ENCODE measurements around the gene GMDS.

GMDS gene

DNA sequence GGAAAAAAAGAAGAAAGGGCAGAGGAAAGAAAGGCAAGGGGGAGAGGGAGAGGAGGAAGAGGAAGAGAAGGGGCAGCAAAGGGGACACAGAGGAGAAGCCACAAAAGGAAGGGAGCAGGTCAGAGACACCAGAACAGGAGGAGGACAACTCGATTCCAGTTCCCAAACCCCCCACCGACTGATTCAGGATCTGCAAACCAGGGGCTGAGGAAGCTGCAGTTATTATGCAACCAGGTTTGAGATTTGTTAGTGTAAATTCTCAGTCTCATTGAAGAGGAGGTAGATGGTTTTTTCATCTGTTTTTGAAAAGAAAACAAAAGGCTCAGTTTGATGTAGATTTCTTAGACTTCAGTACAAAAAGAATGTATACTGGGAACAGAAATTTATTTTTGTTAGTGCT is 432.9 kb downstream of the GMDS start:
- Histone ChIP-seq H3K4me1 (ENCODE audit: insufficient read depth, low read length) (no peaks in the 10 kb centered on the region; the same call in 1 of the 2 replicates), H3K9ac (ENCODE audit: low read depth, low read length) (no peak overlapping the region), H3K9me3 (ENCODE audit: insufficient read depth, low read depth, low read length) (no peaks in the 10 kb centered on the region), H3K36me3 (ENCODE audit: insufficient read depth, low read depth, low read length) (no peaks in the 10 kb centered on the region), H3K27me3 (ENCODE audit: insufficient read depth, low read length) (no peaks in the 10 kb centered on the region), H3K27ac (ENCODE audit: low read length) (no peak overlapping the region), H3K4me3 (ENCODE audit: low read length) (no peak overlapping the region)

DNA sequence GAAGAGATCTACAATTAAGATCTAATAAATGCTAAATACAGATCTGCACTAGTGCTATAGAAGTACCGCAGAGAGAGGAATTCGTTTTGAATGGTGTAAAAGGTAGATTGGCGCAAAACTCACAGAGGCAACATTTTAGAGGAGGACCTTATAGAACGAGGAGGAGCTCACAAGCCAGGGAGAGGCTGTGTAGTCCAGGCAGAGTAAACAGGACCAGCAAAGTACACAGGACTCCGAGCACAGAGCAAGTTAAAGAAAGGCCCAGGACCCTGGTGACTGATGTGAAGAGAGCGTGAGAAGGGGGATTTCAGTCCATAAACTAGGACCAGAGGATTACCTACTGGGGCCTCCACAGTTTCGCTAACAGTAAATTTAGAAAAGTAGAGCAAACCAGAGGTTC is 433.4 kb downstream of the GMDS start:
- no peak overlapping the region for H3K4me3 ChIP-seq (ENCODE audit: low read length)

DNA sequence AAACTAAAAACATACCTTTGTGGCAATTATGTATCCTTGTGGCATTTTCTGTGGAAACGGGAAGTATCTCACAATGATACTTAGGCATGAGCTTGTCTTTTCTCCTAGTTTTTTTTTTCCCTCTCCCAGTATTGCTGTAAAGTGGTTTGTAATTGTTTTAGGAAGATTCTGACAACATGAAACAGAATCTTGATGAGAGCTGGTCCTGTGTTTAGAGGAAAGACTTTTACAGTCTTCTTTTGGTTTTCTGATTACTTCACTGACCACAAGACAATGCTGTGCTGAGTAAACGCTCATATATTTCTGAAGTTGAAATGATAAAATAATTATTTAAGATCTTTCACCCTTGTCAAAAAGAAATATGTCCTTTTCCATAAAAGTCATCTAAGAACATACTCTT is 434.5 kb downstream of the GMDS start:
- no peaks in the 10 kb centered on the region for H3K36me3 ChIP-seq (ENCODE audit: insufficient read depth, low read depth, low read length)
- no peaks in the 10 kb centered on the region for H3K27me3 ChIP-seq (ENCODE audit: insufficient read depth, low read length)

More for the DNA sequence above, 433.4 kb downstream of the GMDS start:
- Histone ChIP-seq H3K27ac (ENCODE audit: low read length) (no peak overlapping the region), H3K27me3 (ENCODE audit: insufficient read depth, low read length) (no peaks in the 10 kb centered on the region), H3K36me3 (ENCODE audit: insufficient read depth, low read depth, low read length) (no peaks in the 10 kb centered on the region), H3K9me3 (ENCODE audit: insufficient read depth, low read depth, low read length) (no peaks in the 10 kb centered on the region), H3K4me1 (ENCODE audit: insufficient read depth, low read length) (no peaks in the 10 kb centered on the region; the same call in 1 of the 2 replicates), H3K9ac (ENCODE audit: low read depth, low read length) (no peak overlapping the region)

DNA sequence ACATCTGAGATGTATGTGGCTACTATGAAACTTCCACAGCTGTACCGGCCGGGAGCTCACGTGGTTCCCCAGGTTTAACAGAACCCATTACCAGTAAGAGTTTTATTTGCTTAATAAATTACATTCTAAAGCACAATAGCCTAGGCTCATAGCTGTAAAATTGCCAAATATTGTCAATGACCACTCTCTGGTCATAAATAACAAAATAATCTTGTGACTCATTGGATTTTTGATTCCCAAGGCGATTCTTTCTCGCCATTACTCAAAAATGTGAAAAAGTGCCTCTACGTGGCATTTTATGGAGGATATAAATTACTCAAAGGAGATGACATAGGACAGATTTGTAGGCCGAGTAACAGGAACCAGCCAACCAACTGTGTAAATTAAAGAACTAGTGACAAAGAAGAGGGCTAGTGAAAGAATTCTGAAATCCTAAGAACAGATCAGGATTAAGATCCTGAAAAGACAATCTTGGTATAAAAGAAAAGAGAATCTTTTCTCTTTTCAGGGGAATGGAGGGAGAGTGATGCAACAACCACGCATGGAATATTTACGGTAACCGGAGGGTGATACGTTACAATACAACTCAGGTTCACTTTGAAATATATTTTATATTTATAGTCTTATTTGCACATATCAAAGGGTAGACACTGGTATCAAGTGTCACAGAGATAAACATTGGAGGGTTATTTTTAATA is 436.0 kb downstream of the GMDS start:
- Histone ChIP-seq H3K4me1 (ENCODE audit: insufficient read depth, low read length) (no peaks in the 10 kb centered on the region; the same call in 1 of the 2 replicates), H3K4me3 (ENCODE audit: low read length) (no peak overlapping the region), H3K9ac (ENCODE audit: low read depth, low read length) (no peak overlapping the region), H3K27ac (ENCODE audit: low read length) (no peak overlapping the region), H3K27me3 (ENCODE audit: insufficient read depth, low read length) (no peaks in the 10 kb centered on the region), H3K36me3 (ENCODE audit: insufficient read depth, low read depth, low read length) (no peaks in the 10 kb centered on the region), H3K9me3 (ENCODE audit: insufficient read depth, low read depth, low read length) (no peaks in the 10 kb centered on the region)

More for the DNA sequence above, 434.5 kb downstream of the GMDS start:
- Histone ChIP-seq H3K27ac (ENCODE audit: low read length) (no peak overlapping the region), H3K4me1 (ENCODE audit: insufficient read depth, low read length) (no peaks in the 10 kb centered on the region; the same call in 1 of the 2 replicates), H3K4me3 (ENCODE audit: low read length) (no peak overlapping the region), H3K9me3 (ENCODE audit: insufficient read depth, low read depth, low read length) (no peaks in the 10 kb centered on the region), H3K9ac (ENCODE audit: low read depth, low read length) (no peak overlapping the region)

DNA sequence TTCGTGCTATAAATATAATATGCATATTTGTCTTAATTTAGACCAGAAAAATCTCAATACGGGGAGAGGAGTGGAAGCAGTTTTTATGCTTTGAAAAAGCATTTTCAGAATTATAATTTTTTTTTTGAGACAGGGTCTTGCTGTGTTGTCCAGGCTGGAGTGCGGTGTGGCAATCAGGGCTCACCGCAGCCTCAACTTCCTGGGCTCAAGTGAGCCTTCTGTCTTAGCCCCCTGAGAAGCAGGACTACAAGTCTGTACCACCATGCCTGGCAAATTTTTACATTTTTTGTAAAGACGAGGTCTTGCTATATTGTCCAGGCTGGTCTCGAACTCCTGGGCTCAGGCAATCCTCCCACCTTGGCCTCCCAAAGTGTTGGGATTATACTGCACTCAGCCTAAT is 438.5 kb downstream of the GMDS start:
- peaks cover 13% of the 10 kb centered on the region for H3K4me1 ChIP-seq (ENCODE audit: insufficient read depth, low read length)
- no peak overlapping the region for H3K27ac ChIP-seq (ENCODE audit: low read length)
- H3K4me3 ChIP-seq (ENCODE audit: low read length) = no peak overlapping the region
- no peaks in the 10 kb centered on the region for H3K9me3 ChIP-seq (ENCODE audit: insufficient read depth, low read depth, low read length)
- no peaks in the 10 kb centered on the region for H3K36me3 ChIP-seq (ENCODE audit: insufficient read depth, low read depth, low read length)
- no peak overlapping the region for H3K9ac ChIP-seq (ENCODE audit: low read depth, low read length)
- H3K27me3 ChIP-seq (ENCODE audit: insufficient read depth, low read length) = no peaks in the 10 kb centered on the region

DNA sequence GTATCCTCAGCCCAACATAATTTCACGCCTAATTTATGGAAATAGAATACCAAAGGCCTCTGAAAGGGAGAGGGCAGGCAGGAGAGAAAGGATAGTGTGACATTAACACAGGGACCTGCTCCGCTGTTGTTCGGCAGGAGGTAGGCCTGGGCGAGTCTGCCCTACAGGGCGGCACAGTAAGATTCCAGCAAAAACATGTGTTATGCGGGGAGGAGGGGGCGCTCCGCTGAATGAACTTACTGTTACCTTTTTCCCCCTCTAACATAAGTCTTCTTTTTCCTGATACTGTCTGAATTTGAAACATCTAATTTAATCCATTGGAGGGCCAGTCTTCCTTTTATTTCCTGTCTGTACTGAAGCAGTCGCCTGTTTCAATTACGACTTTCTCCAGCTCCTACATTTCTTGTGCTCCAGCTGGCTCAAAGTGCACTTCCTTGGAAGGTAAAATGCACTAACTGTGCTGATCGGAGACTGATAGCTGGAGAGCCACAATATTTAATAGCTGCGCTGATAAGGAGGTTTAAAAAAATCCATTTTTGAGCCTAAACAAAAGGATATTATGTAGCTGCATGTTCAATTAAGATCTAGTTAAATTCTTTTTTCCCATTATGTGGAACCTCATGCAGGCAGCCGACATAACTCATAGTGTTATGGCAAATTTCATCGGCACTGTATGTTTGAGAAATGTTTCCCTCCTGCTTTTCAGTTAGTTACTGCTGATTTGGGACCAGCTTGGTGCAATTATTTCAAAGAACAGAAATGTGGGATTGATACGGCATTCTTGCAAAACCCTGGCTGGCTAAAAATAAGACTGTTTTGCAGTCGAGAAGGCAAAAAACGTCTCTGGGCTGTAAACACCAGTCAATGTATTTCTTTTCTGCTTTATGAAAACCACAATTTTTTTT is 442.7 kb downstream of the GMDS start:
- H3K4me3 ChIP-seq (ENCODE audit: low read length) = no peak overlapping the region
- H3K9me3 ChIP-seq (ENCODE audit: insufficient read depth, low read depth, low read length) = no peaks in the 10 kb centered on the region
- H3K4me1 ChIP-seq (ENCODE audit: insufficient read depth, low read length) = peaks cover 15% of the 10 kb centered on the region
- no peak overlapping the region for H3K27ac ChIP-seq (ENCODE audit: low read length)
- no peaks in the 10 kb centered on the region for H3K27me3 ChIP-seq (ENCODE audit: insufficient read depth, low read length)
- no peak overlapping the region for H3K9ac ChIP-seq (ENCODE audit: low read depth, low read length)
- H3K36me3 ChIP-seq (ENCODE audit: insufficient read depth, low read depth, low read length) = no peaks in the 10 kb centered on the region

DNA sequence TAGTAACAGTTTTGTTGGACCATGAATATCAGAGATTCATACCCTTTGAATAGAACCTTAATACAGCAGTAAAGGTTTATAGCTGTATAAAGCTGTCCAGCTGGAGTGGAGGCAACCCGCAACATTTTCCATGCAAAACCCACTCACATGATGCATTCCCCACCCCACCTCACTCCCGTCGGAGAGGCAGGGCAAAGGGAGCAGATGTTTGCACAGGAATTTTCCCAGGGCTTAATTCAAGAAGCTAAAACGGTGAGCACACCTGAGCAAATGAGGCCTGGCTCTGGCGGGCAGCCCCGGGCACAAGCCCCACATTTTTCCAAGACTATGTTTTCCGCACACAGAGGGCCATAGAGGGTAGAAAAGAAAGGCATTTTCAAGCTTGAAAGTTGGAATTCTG is 444.0 kb downstream of the GMDS start:
- Histone ChIP-seq H3K9me3 (ENCODE audit: insufficient read depth, low read depth, low read length) (no peaks in the 10 kb centered on the region), H3K4me1 (ENCODE audit: insufficient read depth, low read length) (peaks cover 15% of the 10 kb centered on the region), H3K27me3 (ENCODE audit: insufficient read depth, low read length) (no peaks in the 10 kb centered on the region), H3K27ac (ENCODE audit: low read length) (no peak overlapping the region), H3K9ac (ENCODE audit: low read depth, low read length) (no peak overlapping the region), H3K36me3 (ENCODE audit: insufficient read depth, low read depth, low read length) (no peaks in the 10 kb centered on the region), H3K4me3 (ENCODE audit: low read length) (no peak overlapping the region)

DNA sequence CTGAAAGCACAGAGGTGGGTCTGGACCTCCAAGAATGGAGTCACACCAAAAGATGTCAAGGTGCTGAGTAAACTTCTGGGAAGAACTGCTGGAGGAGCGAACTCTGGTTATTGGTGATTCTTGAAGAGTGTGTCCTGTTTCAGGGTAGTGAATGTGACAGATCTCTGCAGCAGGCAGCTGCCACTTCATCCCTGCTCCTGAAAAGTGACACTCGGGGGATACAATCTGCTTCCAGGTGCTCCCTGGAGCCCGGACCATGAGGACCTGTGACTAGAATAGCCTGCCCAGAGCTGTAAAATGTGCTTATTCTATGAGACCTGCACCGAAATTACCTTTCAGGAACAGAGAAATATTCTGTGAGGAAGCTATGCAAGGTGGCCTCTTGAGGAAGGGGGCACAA is 444.6 kb downstream of the GMDS start:
- H3K4me3 ChIP-seq (ENCODE audit: low read length) = no peak overlapping the region
- no peaks in the 10 kb centered on the region for H3K9me3 ChIP-seq (ENCODE audit: insufficient read depth, low read depth, low read length)
- H3K36me3 ChIP-seq (ENCODE audit: insufficient read depth, low read depth, low read length) = no peaks in the 10 kb centered on the region
- H3K27ac ChIP-seq (ENCODE audit: low read length) = no peak overlapping the region
- H3K27me3 ChIP-seq (ENCODE audit: insufficient read depth, low read length) = no peaks in the 10 kb centered on the region
- peaks cover 15% of the 10 kb centered on the region for H3K4me1 ChIP-seq (ENCODE audit: insufficient read depth, low read length)
- no peak overlapping the region for H3K9ac ChIP-seq (ENCODE audit: low read depth, low read length)

DNA sequence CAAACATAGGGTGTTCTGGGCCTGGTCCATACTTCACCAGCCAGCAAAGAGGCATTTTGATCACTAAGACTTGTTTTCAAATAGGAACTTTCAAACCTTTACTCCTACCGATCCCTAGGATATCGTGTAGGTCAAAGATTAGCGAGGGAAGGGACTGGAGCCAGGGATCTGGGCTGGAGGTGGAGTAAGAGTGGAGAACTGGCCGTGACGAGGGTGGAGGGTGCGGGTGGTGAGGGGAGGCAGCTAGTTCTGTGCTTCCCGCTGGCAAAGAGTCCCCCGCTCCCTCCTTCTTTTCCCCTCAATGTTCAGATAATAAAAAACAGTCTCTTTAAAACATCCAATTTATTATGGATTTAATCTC is 446.5 kb downstream of the GMDS start:
- Histone ChIP-seq H3K36me3 (ENCODE audit: insufficient read depth, low read depth, low read length) (no peaks in the 10 kb centered on the region), H3K27me3 (ENCODE audit: insufficient read depth, low read length) (no peaks in the 10 kb centered on the region), H3K27ac (ENCODE audit: low read length) (no peak overlapping the region), H3K4me1 (ENCODE audit: insufficient read depth, low read length) (peaks cover 15% of the 10 kb centered on the region), H3K4me3 (ENCODE audit: low read length) (no peak overlapping the region), H3K9me3 (ENCODE audit: insufficient read depth, low read depth, low read length) (no peaks in the 10 kb centered on the region), H3K9ac (ENCODE audit: low read depth, low read length) (no peak overlapping the region)

DNA sequence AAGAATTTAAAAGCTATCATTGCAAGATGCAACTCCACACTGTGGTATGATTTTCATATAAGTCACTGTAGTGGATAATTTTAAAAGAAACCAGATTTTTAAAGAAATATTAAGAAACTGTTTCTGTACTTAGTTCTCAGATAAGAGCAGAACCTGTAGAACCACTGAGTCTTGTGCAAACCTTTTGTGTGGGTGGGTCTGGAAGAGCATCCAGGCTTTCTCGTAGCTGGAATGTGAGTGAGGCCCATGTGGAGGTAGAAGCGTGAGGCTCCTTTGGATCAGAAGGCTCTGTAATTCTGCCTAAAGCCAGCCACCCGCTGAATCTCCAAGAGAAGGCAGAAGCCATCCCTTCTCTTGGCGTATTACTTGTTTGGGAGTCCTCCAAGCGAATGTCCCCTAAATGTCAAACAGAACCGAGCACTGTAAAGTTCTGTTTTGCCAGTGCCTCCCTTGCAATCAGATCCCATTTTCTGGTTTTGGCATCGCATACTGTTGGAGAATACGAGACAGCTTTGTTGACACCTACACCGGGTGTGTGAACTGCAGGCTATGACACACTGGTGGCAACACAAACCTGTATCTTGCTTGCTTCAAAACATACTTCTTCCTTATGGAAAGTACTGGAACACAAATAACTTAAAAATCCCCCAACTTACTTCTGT is 447.0 kb downstream of the GMDS start:
- H3K27me3 ChIP-seq (ENCODE audit: insufficient read depth, low read length) = no peaks in the 10 kb centered on the region
- no peaks in the 10 kb centered on the region for H3K36me3 ChIP-seq (ENCODE audit: insufficient read depth, low read depth, low read length)
- no peak overlapping the region for H3K27ac ChIP-seq (ENCODE audit: low read length)
- H3K4me3 ChIP-seq (ENCODE audit: low read length) = no peak overlapping the region
- no peak overlapping the region for H3K9ac ChIP-seq (ENCODE audit: low read depth, low read length)
- no peaks in the 10 kb centered on the region for H3K9me3 ChIP-seq (ENCODE audit: insufficient read depth, low read depth, low read length)
- peaks cover 15% of the 10 kb centered on the region for H3K4me1 ChIP-seq (ENCODE audit: insufficient read depth, low read length)

DNA sequence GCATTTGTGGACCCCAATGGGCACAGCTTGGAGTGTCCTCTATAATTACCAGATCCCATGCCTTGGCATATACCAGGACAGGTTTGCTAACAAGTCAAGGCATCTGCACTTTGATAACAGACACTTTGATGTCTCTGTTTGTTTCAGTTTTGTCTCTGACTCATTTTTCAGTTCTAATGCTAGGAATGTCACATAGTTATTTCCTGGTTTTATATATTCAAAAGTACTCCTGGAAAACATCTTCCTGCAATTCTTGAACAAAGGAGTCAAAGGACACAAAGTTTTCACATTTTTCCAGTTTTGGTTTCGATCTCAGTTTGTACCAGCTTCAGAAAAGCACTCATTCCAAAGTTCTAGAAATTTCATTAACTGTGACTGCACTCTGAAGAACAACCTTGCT is 447.6 kb downstream of the GMDS start:
- H3K9me3 ChIP-seq (ENCODE audit: insufficient read depth, low read depth, low read length) = no peaks in the 10 kb centered on the region
- peaks cover 10% of the 10 kb centered on the region for H3K4me1 ChIP-seq (ENCODE audit: insufficient read depth, low read length)
- no peak overlapping the region for H3K9ac ChIP-seq (ENCODE audit: low read depth, low read length)
- H3K36me3 ChIP-seq (ENCODE audit: insufficient read depth, low read depth, low read length) = no peaks in the 10 kb centered on the region
- H3K4me3 ChIP-seq (ENCODE audit: low read length) = no peak overlapping the region
- H3K27me3 ChIP-seq (ENCODE audit: insufficient read depth, low read length) = no peaks in the 10 kb centered on the region
- H3K27ac ChIP-seq (ENCODE audit: low read length) = no peak overlapping the region

Data from iPS-20b (cell line).